Astrocyte (in vitro differentiated cells and primary cell): ENCODE results near the gene LRBA.

Experiments
- EZH2 ChIP-seq: IDR thresholded peaks from 2 replicates; pipeline ENCODE4 v1.6.1; 2012; ENCODE audit warnings: mild to moderate bottlenecking, low read length, inconsistent platforms; ENCODE audit not compliant: insufficient read depth
- TF ChIP-seq, protein P1 (sequence below): IDR thresholded peaks from 2 replicates; pipeline ENCODE4 v1.5.1; 2011; ENCODE audit warnings: low read depth, mild to moderate bottlenecking, inconsistent platforms, low read length, moderate library complexity; ENCODE audit not compliant: insufficient read depth

DNA sequence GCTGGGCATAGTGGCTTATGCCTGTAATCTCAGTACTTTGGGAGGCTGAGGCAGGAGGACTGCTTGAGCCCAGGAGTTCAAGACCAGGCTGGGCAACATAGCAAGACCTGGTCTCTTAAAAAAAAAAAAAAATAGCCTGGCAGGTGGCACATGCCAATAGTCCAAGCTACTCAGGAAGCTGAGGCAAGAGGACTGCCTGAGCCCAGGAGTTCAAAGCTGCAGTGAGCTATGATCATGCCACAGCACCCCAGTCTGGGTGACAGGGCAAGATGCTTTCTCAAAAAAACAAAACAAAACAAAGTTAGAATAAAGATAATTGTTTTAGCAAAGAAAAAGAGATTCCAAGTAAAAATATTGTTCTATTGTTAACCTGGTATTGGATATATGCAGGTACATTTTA is 75.0 kb downstream of the LRBA start:
- TF ChIP-seq, protein P1, sequence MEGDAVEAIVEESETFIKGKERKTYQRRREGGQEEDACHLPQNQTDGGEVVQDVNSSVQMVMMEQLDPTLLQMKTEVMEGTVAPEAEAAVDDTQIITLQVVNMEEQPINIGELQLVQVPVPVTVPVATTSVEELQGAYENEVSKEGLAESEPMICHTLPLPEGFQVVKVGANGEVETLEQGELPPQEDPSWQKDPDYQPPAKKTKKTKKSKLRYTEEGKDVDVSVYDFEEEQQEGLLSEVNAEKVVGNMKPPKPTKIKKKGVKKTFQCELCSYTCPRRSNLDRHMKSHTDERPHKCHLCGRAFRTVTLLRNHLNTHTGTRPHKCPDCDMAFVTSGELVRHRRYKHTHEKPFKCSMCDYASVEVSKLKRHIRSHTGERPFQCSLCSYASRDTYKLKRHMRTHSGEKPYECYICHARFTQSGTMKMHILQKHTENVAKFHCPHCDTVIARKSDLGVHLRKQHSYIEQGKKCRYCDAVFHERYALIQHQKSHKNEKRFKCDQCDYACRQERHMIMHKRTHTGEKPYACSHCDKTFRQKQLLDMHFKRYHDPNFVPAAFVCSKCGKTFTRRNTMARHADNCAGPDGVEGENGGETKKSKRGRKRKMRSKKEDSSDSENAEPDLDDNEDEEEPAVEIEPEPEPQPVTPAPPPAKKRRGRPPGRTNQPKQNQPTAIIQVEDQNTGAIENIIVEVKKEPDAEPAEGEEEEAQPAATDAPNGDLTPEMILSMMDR = no peak
- no peak for TF ChIP-seq EZH2
